HPDE6-E6E7 (cell line): ENCODE data around the gene ILK.

ENCODE experiments used
- DNase-seq: peaks from one replicate; pipeline ENCODE4 v3.0.0; 2011; ENCODE audit warnings: missing footprints; ENCODE audit errors: extremely low spot score

The ILK gene

GRCh38 chr11:6656936-6657335 lies 53.4 kb downstream of the ILK start:
- no peak for DNase-seq

GRCh38 chr11:6657346-6657745 lies 53.8 kb downstream of the ILK start:
- DNase-seq: no peak

GRCh38 chr11:6658647-6659046 lies 55.1 kb downstream of the ILK start:
- no peak for DNase-seq
